Activated CD4-positive, alpha-beta memory T cell treated with anti-CD3 and anti-CD28 coated beads for 36 hours (primary cell): ENCODE measurements around the gene CYSTM1. TPM values are rescaled to one million over a fixed set of nuclear protein-coding genes. Genes with fewer than 3 reads are reported as not detected.

Experiments used
- CTCF ChIA-PET: fragments of 350-600 bp; sonication (Branson Sonifier 250); formaldehyde crosslinking; loops from one replicate; lab custom pipeline; 2021; ENCODE audit warnings: antibody characterized with exemption, inconsistent platforms; lab: Charles Lee
- POLR2A ChIA-PET: fragments of 350-600 bp; sonication (Branson Sonifier 250); formaldehyde crosslinking; loops from one replicate; lab custom pipeline; 2021; ENCODE audit warnings: antibody characterized with exemption; lab: Charles Lee
- DNase-seq: peaks from one replicate; pipeline ENCODE4 v3.0.0-alpha.2; 2020
- H3K27ac Mint-ChIP-seq: one replicate; pipeline ENCODE4 v1.8.0; 2021; ENCODE audit warnings: mixed read lengths
- H3K27me3 Mint-ChIP-seq: one replicate; pipeline ENCODE4 v1.8.0; 2021; ENCODE audit warnings: mixed read lengths
- H3K36me3 Mint-ChIP-seq: one replicate; pipeline ENCODE4 v1.8.0; 2021; ENCODE audit warnings: mixed read lengths
- H3K4me1 Mint-ChIP-seq: one replicate; pipeline ENCODE4 v1.8.0; 2021; ENCODE audit warnings: low read depth, mixed read lengths
- H3K4me3 Mint-ChIP-seq: one replicate; pipeline ENCODE4 v1.8.0; 2021; ENCODE audit warnings: mild to moderate bottlenecking, mixed read lengths
- H3K9me3 Mint-ChIP-seq: one replicate; pipeline ENCODE4 v1.8.0; 2021; ENCODE audit warnings: mixed read lengths
- intact Hi-C: fragments of 100-400 bp; cut with micrococcal nuclease; formaldehyde crosslinking; loops from one replicate; pipeline ENCODE4 v1.15.1; 2023
- total RNA-seq, 2 experiments: library from RNA; stranded (reverse); gene quantifications; one replicate each; pipeline ENCODE4 v1.2.3, GENCODE V29; 2021

Gene CYSTM1
- total RNA-seq, 2 experiments from 2014 or later, result 25.2 to 26.5 TPM

DNA sequence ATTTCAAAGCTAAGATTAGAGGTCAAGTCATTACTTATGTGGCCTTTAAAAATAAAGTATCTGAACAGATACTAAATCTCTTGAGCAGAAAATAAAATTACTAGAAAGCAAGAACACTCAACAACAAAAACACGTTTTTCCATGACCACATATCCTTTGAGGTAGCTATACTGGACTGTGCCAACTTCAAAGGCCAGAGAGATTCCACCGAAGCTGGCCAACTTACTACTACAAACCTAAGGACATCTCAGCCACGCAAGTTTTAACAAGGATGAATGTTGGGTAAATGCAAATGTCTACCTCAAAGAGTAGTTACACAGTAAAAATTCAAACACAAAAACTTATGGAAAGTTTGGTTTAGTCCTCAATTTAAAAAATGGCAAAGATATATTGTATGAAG lies 109.0 kb downstream of the CYSTM1 start:
- no peaks in the 10 kb centered on the region for H3K36me3 Mint-ChIP-seq
- H3K27me3 Mint-ChIP-seq, result no peaks in the 10 kb centered on the region
- DNase-seq, result no peak
- H3K9me3 Mint-ChIP-seq, result no peaks in the 10 kb centered on the region
- ChIA-PET CTCF (no interaction called here), POLR2A (no interaction called here)
- intact Hi-C loops, result no loop called here
- peaks cover 8% of the 10 kb centered on the region for H3K4me1 Mint-ChIP-seq
- H3K27ac Mint-ChIP-seq, result no peak overlapping the region
- no peak overlapping the region for H3K4me3 Mint-ChIP-seq

DNA sequence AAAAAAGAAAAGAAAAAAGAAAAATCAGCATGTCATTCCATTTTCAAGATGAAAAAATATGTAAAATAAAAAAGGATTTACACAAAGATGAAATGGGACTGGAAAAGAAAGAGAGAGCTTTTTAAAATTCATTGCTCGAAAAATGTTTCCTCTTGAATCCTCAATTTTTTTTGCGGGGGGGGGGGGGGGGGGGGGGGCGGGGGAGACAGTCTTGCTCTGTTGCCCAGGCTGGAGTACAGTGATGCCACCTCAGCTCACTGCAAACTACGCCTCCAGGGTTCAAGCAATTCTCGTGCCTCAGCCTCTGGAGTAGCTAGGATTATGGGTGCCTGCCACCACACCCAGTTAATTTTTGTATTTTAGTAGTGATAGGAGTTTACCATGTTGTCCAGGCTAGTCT lies 111.4 kb downstream of the CYSTM1 start:
- CTCF ChIA-PET, result interaction anchor here (1.0 kb wide), 1 partner anchor 47 kb away, joined by 5 read pairs; no protein-coding TSS in a partner anchor
- H3K27me3 Mint-ChIP-seq, result no peaks in the 10 kb centered on the region

DNA sequence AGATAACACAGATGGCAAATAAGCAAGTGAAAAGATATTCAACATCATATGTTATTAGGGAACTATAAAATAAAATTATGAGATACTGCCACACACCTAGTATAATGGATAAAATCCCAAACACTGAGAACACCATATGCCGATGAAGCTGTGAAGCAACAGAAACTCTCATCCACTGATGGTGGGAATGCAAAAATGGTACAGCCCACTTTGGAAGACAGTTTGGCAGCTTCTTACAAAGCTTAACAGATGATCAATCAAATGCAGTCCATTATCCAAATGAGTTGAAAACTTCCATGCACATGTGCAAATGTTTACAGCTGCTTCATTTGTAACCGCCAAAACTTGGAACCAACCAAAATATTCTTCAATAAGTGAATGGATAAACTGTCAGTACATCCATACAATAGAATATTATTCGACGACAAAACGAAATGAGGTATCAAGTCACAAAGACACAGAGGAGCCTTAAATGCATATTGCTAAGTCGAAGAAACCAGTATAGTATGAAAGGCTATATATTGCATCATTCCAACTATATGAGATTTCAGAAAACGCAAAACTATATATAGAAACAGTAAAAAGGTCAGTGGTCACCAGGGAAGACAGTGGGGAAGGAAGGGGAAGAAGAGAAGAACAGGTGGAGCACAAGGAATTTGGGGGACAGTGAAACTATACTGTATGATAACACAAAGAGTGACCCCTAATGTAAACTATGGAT lies 113.0 kb downstream of the CYSTM1 start:
- H3K4me3 Mint-ChIP-seq, result no peak overlapping the region
- no peak overlapping the region for H3K27ac Mint-ChIP-seq
- no peak for DNase-seq
- no peaks in the 10 kb centered on the region for H3K9me3 Mint-ChIP-seq
- intact Hi-C loops, result no loop called here
- H3K36me3 Mint-ChIP-seq, result no peaks in the 10 kb centered on the region
- CTCF ChIA-PET, result no interaction called here
- POLR2A ChIA-PET, result no interaction called here
- H3K4me1 Mint-ChIP-seq, result peaks cover 28% of the 10 kb centered on the region
- no peaks in the 10 kb centered on the region for H3K27me3 Mint-ChIP-seq

More for the DNA sequence above, 111.4 kb downstream of the CYSTM1 start:
- DNase-seq, result no peak
- no peak overlapping the region for H3K27ac Mint-ChIP-seq
- POLR2A ChIA-PET, result no interaction called here
- no peak overlapping the region for H3K4me3 Mint-ChIP-seq
- no peaks in the 10 kb centered on the region for H3K36me3 Mint-ChIP-seq
- intact Hi-C loops, result no loop called here
- peaks cover 20% of the 10 kb centered on the region for H3K4me1 Mint-ChIP-seq
- H3K9me3 Mint-ChIP-seq, result no peaks in the 10 kb centered on the region

DNA sequence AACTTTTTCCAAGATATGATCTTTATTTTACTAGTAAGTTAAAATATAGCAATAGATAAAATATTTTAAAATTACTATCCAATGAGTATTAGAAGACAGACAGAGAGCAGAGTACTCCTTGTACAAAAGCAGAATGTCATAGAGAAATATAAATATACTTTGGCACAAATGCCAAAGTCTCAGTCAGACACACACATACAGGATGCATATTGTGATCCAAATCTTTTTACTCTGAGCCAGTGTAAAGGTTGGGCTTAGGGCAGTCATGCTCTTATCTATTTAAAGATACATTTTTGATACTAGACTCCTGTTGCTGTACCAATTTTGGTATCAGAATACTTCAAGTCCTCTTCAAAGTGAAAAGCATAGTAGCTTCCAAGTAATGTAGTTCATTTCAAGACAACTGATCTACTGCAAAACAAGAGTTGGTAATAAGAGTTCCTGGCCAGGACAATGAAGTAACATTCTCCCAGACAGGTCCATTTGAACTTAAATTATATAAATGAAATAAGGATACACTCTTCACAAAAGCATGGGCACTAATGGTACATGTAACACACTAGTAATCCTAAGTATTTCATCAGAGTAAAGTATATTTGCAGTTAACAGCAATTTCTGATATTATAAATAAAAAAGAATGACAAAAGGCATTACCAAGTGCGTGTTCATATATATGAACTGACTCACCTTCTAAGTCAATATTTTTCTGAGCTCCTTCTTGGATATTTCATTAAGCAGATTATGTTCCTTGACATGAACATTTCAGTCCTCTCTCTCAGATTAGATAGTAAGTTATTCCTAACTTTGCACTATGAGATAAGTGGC lies 117.4 kb downstream of the CYSTM1 start:
- peaks cover 5% of the 10 kb centered on the region for H3K36me3 Mint-ChIP-seq
- H3K4me1 Mint-ChIP-seq, result peaks cover 59% of the 10 kb centered on the region
- no peak for DNase-seq
- no peaks in the 10 kb centered on the region for H3K27me3 Mint-ChIP-seq
- H3K27ac Mint-ChIP-seq, result peak overlapping the region; percentile 1
- H3K9me3 Mint-ChIP-seq, result no peaks in the 10 kb centered on the region
- ChIA-PET POLR2A (no interaction called here), CTCF (interaction anchor here (1.1 to 1.3 kb wide), 3 partner anchors 48 to 59 kb away, joined by 4 to 6 read pairs (median 4); partner anchors contain the start of gene HBEGF)
- intact Hi-C loops, result no loop called here
- H3K4me3 Mint-ChIP-seq, result no peak overlapping the region

Other genes starting within 250 kb of the CYSTM1 start
- gene NRG2, start 131.9 kb upstream of the CYSTM1 start, total RNA-seq, result not detected
- gene PURA, start 61.1 kb upstream of the CYSTM1 start, total RNA-seq, result 10 to 100 TPM; 12.0 to 12.3 TPM
- gene IGIP, start 49.3 kb upstream of the CYSTM1 start, total RNA-seq, result 1 to 10 TPM; 2.2 to 2.3 TPM
- gene PFDN1, start 127.9 kb downstream of the CYSTM1 start, total RNA-seq, result 10 to 100 TPM; 50.1 to 54.6 TPM
- 10 to 100 TPM; 21.5 to 23.5 TPM for gene HBEGF, start 171.4 kb downstream of the CYSTM1 start, total RNA-seq
- under 1 TPM in 1 of 2 experiments, not detected in 1; 0.26 TPM for gene SLC4A9, start 185.0 kb downstream of the CYSTM1 start, total RNA-seq
- gene ANKHD1, start 226.6 kb downstream of the CYSTM1 start, total RNA-seq, result 100 to 1,000 TPM; 102 to 105 TPM